GM18519 (cell line): Measurements from ENCODE around the gene TMEM174.

Experiments used
- ATAC-seq: cut with Tn5 transposase; IDR thresholded peaks from one replicate; pipeline ENCODE4 v1.9.1; 2021; ENCODE audit warnings: mild to moderate bottlenecking, moderate library complexity; ENCODE audit not compliant: unreplicated experiment, low FRiP score

TMEM174 gene

DNA sequence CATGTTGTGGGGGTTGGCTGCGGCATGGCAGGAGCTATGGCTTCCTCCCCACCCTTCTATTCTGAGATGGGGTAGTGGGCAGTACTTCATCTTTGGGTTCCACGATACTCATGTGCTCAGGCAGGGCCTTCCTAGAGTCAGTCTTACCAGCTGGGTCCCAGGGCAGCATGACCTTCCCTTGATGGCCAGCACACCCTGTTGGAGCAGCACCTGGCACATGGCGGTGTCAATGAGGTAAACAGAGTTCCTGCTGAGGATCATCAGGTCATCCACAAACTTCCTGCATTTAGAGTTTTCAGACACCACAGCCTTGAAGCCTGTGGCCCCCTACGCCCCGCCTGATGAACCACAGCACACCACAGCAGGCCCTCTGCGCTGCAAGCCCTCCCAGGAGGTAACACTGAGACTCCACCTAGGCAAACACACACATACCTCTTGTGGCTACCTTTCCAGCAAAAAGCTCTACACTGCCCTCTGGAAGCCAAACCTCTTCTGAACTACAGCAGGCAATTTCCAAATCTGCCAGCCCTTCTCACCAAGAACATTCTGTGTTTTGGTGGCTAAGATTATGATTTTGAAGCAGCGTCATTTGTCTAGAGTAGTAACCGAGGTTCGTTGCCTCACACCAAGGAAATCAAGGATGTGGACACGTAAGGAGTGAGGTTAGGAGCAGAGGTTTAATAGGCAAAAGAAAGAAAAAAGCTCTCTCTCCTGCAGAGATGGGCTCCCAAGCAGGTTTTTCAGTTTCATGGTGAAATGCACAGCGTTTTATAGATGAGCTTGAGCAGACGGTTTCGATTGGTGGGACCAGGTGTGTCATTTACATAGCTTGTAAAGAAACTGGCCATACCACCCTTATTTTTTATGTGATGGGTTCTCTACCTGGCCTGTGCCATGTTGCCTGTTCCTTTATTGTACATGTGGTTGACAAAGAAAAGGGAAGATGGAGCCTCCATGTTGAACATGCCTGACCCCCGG lies 20.3 kb upstream of the TMEM174 start:
- no peak for ATAC-seq

DNA sequence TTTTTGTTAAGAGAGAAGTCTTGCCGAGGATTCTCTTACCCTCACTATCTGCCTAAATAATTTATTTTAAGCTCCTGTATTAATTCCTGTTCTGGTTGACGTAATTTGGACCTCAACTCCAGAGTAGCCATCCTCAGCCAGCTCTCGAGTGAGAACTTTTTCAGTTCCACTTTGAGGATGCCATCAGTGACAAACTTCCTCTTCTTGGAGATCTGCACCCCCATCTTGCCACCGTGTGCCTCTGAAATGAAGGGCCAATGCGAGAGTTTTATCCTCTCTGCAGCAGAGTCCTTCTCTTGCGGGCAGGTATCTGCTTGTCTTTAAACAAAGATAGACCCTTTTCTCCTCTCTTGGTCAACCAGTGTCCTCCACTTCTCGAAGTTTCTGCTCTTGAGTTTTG lies 19.5 kb upstream of the TMEM174 start:
- no peak for ATAC-seq

DNA sequence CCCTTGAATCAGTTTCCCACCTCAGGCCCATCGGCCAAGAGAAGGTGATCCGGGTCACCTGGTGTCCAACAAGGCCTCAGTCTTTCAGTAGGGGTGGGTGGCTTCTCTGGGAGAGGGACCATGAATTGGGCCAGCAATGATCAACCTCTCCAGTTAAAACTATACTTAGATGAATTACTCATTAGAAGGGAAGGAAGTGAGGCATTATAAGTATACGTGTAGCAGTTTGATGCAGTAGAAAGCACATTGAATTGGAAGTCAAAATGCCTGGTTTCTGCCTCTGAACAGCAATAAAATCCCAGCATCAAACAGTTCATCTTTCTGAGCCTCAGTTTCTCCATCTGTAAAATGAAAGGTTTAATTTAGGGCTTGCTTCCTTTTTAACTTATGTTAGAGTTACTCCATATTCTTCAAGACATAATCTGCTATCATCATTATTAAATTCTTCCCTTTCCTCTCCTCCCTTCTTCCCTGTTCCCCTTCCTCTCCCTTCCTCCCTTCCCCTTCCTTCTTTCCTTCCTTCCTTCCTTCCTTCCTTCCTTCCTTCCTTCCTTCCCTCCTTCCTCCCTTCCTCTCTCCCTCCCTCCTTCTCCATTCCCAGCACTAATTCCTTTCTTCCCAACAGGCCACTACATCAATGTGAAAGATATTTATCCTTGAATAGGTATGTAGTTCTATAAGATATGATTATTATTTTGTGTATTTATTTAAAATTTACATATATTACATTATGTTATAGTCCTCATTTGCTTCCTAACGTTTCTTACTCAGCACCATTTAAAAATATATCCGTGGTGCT lies 18.6 kb upstream of the TMEM174 start:
- no peak for ATAC-seq

DNA sequence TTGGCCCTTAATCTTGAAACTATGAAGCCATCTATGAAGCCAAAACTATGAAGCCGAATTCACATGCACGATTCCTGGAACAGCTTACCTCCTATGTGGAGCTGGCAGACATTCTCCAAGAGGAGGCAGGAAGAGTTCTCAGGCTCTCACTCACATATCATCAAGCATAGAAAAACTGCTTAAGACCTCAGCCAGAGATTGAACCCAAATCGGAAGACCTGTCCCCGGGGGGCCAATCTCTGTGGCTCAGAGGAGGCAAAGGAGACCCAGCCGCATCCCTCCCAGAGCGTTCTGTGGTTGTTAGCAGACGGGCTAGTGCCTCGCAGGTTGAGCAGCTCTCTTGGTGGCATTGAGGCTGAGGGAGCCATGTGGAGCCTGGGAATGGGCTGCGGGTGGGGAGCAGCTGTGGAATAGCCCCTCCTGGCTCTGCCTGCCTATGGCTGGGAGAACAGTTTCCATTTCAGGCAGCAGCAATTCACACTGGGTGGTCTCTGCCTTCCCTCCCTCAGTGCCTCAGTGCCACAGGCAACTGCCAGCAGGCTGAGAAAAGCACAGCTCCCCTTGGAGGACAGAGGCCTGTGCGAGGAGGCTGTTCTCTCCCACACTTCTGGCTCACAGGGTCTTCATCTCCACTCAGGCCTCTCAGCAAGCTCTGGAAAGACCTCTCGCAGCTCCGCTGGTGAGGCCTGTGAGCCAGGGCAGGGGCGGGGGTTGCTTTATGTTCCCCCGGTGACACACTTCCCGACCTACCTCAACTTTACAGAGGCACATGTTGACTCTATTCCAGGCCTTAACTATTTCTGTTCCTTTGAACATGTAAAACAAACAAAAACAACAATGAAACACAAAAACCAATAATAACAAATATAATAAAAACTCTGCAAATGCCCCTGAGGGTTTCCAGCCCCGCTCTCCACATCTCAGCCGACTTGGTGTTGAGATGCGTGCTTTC lies 17.4 kb upstream of the TMEM174 start:
- ATAC-seq: no peak

DNA sequence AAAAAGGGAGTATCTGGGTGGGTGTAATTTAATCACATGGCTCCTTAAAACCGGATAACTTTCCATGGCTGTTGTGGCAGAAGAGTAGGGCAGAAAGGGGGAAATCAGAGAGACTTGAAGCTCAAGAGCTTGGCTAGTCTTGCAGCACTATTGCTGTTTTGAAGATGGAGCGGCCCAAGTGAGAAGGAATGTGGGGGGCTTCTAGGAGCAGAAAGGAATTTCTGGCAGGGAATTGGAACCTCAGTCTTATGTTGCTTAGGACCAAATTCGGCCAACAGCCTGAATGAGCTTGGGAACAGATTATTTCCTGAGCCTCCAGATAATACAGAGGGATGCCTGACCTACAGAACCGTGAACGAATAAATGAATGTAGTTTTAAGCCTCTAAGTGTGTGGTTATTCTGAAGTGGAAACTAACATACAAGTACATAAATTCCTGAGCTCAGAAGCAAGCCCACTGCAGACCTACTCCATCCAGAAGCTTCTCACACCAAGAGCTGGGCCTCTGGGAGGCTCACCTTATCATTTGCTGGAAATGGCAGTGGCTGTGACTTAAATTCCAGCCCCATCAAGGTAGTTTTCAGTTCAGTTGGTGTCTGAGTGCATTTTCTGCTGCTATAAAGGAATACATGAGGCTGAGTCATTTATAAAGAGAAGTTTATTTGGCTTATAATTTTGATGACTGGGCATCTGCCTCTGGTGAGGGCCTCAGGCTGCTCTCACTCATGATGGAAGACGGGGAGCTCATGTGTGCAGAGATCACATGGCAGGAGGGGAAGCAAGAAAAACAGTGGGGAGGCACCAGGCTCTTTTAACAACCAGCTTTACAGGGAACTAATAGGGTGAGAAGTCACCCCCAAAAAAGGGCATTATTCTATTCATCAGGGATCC lies 15.3 kb upstream of the TMEM174 start:
- no peak for ATAC-seq

DNA sequence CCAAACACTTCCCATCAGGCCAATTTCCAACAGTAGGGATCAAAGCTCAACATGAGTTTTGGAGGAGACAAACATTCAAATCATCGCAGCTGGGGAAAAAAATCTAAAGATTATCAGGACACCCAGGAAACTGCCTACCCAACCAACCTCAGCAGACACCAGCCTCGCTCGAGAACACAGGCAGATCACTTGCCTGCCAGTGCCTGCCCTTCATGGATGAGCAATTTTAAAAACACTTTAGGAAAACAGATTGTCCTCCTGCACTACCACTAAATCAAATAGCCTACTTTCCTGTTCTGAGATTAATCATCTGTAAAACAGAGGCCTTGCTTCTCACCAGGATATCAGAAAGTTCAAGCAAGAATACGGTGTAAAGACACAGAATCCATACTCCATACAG lies 14.7 kb upstream of the TMEM174 start:
- ATAC-seq: no peak

DNA sequence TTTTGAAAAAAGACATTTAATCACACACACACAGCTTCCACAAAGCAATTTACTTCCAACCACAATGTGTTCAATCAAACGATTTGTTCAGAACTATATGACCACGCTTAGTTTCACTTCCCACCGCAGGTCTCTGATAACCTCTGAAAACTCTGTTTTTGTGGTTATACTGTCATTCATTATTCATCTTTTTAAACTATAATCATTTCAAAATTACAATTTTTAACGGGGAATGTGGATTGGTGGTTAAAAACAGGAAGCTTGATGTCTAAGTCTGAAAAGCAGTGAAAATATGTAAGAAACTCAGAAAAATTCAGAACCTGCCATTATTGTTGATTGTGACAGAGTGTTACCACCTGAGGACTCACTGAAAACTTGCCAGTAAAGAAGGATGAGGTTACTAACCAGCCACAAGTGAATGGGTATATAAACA lies 12.7 kb upstream of the TMEM174 start:
- peak; percentile 76 for ATAC-seq

DNA sequence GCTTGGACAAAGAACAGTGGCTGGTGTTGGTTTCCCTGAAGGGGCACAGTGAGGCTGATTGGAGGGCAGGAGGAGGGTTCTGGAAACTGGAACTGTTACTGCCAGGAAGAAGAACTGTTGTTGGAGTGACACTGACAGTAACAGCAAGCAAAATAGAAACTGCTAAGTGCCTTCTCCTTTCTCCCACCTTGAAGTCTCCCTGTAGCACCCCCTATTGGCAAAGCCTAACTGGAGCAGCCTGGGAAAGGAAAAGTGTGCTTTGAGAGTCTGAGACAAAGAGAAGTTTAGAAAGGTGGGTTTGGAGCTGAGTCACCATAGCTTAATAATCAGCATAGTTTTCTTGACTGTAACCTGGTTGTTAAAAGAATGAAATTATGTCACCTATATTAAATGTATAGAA lies 2.5 kb upstream of the TMEM174 start:
- no peak for ATAC-seq

DNA sequence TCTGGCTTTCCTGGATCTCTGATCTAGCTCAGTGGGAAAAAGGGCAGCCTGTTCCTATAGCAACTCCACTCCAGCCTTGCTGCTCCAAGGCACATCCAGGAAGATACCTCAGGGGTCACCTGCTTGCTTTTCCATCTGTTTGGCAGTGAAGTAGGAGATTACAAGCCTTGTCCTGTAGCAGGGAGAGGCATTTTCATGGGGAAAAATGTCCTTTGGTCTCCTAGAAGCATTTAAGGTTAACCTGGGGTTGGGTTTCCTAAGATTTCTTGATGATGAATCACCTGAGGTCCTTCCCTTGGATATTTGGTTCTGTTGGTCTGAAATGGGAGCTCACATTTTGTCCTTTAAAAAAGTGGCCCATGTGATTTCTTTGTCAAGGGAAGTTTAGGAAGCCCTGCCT lies 1.5 kb upstream of the TMEM174 start:
- ATAC-seq: no peak

DNA sequence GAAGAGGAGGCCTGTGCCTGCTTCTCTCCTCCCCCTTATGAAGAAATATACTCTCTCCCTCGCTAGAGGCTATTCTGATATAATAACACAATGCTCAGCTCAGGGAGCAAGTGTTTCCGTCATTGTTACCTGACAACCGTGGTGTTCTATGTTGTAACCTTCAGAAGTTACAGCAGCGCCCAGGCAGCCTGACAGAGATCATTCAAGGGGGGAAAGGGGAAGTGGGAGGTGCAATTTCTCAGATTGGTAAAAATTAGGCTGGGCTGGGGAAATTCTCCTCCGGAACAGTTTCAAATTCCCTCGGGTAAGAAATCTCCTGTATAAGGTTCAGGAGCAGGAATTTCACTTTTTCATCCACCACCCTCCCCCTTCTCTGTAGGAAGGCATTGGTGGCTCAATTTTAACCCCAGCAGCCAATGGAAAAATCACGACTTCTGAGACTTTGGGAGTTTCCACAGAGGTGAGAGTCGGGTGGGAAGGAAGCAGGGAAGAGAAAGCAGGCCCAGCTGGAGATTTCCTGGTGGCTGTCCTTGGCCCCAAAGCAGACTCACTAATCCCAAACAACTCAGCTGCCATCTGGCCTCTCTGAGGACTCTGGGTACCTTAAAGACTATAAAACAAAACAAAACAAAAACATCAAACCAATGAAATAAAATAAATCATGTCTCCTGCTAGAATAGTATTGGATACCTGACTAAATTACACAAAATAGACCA lies 1.3 kb downstream of the TMEM174 start:
- ATAC-seq: no peak

DNA sequence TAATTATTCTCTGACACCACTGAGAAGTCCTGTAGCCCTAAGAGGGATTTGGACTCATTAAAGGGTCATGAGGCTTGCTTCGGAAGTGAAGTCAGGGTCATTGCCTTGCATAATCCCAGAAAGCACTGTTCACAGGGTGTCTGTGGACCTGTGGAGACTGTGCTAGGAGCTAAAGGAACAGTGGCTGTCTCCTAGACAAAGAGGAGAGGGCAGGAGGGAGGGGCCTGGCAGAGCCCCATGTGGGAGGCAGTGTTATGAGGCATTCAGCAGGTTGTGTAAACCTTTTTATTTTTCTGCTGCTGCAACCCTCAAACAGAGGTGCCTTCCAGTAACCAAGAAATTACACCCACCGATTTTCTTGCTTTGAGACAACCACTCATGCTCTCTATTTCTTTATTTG lies 3.3 kb downstream of the TMEM174 start:
- ATAC-seq: no peak

DNA sequence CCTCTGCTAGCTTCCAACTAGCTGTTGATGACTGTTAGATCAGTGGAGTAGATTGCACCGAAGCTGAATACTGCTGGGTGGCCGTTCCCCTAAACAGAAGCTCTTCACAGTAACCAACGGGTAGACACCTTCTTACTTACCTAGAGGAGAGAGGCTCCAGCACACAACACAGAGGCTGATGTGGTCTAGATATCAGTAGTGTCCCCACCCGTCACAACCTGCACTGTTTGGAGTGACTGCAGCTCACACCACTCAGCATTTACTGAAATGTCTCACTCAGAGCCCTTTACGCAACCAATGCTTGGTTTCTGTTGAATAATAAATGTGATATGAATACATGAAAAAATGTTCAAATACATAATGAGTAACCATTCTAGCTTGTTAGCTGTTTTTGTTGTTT lies 5.3 kb downstream of the TMEM174 start:
- no peak for ATAC-seq

DNA sequence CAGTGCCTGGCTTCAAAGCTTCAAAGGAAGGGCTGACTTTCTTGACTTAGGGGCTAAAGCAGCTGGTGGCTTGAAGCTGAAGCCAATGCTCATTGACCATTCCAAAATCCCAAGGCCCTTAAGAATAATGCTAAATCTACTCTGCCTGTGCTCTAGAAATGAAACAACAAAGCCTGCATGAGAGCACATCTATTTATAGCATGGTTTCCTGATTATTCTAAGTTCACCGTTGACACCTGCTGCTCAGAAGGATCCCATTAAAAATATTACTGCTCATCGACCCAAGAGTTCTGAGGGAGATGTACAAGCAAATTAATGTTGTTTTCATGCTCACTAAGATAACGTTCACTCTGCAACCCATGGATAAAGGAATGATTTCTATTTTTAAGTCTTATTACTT lies 6.7 kb downstream of the TMEM174 start:
- ATAC-seq: no peak

DNA sequence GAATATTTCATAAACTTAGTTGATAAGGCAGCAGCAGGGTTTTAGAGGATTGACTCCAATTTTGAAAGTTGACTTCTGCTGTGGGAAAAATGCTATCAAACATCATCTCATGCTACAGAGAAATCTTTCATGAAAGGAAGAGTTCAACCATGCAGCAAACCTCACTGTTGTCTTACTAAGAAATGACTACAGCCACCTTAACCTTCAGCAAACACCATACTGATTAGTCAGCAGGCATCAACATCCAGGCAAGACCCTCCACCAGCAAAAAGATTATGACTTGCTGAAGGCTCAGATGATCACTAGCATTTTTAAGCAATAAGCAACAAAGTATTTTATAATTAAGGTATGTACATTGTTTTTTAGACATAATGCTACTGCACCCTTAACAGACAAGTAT lies 7.6 kb downstream of the TMEM174 start:
- no peak for ATAC-seq

DNA sequence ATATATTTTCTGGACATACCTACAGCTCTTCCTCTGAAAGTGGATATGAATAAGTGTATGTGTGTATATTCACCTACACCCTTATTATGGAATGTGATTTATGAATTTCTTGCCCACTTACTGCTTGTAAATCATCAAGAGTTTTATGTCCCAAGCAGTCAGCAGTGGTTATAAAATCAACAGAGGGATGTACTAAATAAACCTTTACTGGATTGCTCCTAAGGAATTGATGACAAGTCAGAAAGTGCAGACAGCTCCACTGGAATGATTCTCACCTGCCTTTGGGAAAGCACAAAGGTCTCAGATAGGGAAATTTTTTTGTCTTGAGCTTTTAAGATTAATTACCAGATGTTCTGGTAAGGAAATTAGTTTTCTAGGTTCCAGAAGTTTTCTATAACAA lies 9.3 kb downstream of the TMEM174 start:
- no peak for ATAC-seq

DNA sequence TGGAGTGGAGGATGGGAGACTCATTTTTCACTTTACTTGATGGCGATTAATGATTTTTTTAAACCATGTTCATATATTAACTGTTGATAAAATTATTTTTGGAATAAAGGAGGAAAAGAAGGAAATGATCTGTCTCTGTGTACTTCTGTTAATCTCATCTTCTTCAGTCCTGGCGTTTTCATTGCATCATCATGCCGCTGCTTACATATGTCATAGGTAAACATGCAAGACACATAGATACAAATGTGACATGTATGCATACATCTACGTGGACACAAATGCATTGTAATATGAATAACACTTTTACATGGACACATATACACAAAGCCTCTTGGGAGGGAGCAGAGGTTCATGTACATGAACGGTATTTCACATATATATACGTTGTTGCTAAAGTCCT lies 10.0 kb downstream of the TMEM174 start:
- ATAC-seq: no peak

DNA sequence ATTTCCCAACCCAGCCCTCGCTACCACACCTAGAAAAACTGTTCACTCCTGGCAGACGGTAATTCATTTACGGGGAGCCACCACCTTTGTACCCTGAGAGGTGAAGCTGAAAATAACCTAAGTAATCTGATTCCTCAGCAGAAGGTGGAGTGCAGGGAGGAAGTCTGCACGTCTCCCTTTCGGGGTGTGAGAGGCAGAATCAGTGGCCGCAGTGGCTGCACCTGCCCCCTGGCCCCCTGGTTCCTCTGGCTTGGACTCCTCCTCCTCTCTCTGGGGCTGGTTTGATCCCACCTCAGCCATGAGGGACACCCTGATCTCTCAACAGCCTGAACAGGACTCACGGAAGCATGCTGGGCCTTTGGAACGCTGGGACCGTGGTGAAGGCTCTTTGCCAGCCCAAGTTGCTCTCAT lies 10.5 kb downstream of the TMEM174 start:
- no peak for ATAC-seq

DNA sequence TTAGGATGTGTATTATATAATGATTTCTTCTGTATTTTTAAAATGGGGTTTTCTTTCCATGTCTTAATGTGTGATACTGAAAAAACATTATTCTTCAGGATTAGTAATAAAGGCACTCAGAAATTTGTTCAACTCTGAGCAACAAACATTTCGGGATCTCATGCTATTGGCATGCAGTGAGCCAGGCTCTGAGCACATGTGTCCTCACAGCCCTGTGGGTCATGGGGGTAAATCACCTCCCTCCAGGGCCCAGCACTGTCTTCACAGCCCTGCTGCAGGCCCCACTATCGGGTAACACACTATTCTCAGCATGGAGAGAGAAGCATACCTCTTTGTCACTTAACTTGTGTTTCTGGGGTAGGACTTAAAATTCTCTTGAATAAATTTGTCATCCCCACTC lies 14.0 kb downstream of the TMEM174 start:
- ATAC-seq: no peak
